ENCODE results near the gene DHX34.

DHX34 gene

DNA sequence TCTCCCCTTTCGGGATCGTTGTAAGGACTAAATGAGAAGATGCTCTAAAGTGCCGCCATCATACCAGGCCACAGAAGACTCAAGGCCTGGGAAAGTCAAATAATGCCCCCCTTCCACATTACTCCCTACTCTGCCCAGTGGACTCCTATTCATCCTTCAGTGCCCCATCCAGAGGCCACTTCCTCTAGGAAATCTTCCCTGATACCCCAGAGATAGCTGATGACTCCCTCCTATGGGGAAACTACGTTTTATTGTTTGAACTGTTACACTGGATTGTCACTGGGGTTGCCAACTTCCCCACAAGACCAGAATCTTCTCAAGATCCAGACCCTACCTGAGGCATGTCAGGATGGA is 56.1 kb downstream of the DHX34 start:
- Histone ChIP-seq H3K79me1 (ENCODE audit: low read length) (no peaks in the 10 kb centered on the region), H4K5ac (ENCODE audit: low read length) (no peak overlapping the region)

DNA sequence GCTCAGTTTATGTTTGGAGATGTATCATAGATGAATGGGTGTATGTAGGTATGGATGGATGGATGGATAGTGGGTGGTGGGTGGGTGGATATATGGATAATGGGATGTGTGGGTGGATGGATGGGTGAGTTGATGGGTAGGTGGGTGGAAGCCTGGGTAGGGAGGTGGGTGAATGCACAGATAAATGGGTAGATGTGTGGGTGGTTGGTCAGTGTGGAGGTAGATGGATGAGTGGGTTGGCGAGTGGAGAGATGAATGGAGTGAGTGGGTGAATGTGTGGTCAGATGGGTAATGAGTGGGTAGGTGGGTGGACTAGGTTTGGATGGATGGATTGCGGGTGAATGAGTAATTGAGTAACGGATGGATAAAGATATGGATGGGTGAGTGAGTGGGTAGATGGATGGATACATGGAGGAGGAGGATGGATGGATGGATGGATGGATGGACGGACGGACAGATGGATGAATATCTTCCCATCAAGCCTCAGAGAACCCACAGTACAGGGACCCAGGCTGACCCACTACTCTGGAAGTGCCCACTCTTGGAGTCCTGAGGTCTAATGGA is 56.8 kb downstream of the DHX34 start:
- Histone ChIP-seq H3K4me1 (ENCODE audit: control insufficient read depth, low read depth, low read length) (no peaks in the 10 kb centered on the region), H3K27ac (ENCODE audit: low read depth, low read length) (no peak overlapping the region), H3K23ac (ENCODE audit: low read length) (no peak overlapping the region), H3K79me2 (ENCODE audit: control insufficient read depth, insufficient read depth, low read length) (no peaks in the 10 kb centered on the region), H3K4me3 (ENCODE audit: low read length) (no peak overlapping the region), H3K56ac (ENCODE audit: low read length) (no peak overlapping the region), H2BK5ac (ENCODE audit: low read length) (no peak overlapping the region), H3K79me1 (ENCODE audit: low read length) (no peaks in the 10 kb centered on the region), H3K4ac (ENCODE audit: low read depth, low read length) (no peak overlapping the region), H3K4me2 (ENCODE audit: low read length) (no peak overlapping the region), H2BK120ac (ENCODE audit: low read depth, low read length) (no peak overlapping the region), H3K9ac (ENCODE audit: low read length) (no peak overlapping the region), H2AK5ac (ENCODE audit: low read length) (no peak overlapping the region), H3K36me3 (ENCODE audit: control insufficient read depth, insufficient read depth, low read length) (peaks cover 4% of the 10 kb centered on the region), H3K27me3 (ENCODE audit: insufficient read depth, low read length, poor library complexity) (no peaks in the 10 kb centered on the region), H3K18ac (ENCODE audit: low read length) (no peak overlapping the region), H2BK15ac (replicated peaks; ENCODE audit: low read depth) (no peak overlapping the region), H4K8ac (ENCODE audit: low read depth, low read length) (no peak overlapping the region), H4K5ac (ENCODE audit: low read length) (no peak overlapping the region)
- DNase-seq: no peak
- 100% methylated on average over 3 of the region's 5 CpGs for WGBS (ENCODE audit: extremely low coverage, insufficient coverage, low lambda C conversion rate)

More for the DNA sequence above, 56.1 kb downstream of the DHX34 start:
- Histone ChIP-seq H2BK120ac (ENCODE audit: low read depth, low read length) (no peak overlapping the region), H2AK5ac (ENCODE audit: low read length) (no peak overlapping the region), H3K27me3 (ENCODE audit: insufficient read depth, low read length, poor library complexity) (no peaks in the 10 kb centered on the region), H3K4me1 (ENCODE audit: control insufficient read depth, low read depth, low read length) (no peaks in the 10 kb centered on the region), H2BK5ac (ENCODE audit: low read length) (no peak overlapping the region), H2BK15ac (replicated peaks; ENCODE audit: low read depth) (no peak overlapping the region), H3K4me3 (ENCODE audit: low read length) (no peak overlapping the region), H3K9ac (ENCODE audit: low read length) (no peak overlapping the region), H3K56ac (ENCODE audit: low read length) (no peak overlapping the region), H3K4me2 (ENCODE audit: low read length) (no peak overlapping the region), H4K8ac (ENCODE audit: low read depth, low read length) (no peak overlapping the region), H3K4ac (ENCODE audit: low read depth, low read length) (no peak overlapping the region), H3K27ac (ENCODE audit: low read depth, low read length) (no peak overlapping the region), H3K36me3 (ENCODE audit: control insufficient read depth, insufficient read depth, low read length) (peaks cover 4% of the 10 kb centered on the region), H3K18ac (ENCODE audit: low read length) (no peak overlapping the region), H3K23ac (ENCODE audit: low read length) (no peak overlapping the region), H3K79me2 (ENCODE audit: control insufficient read depth, insufficient read depth, low read length) (no peaks in the 10 kb centered on the region)
- no CpG with 5 or more reads among the region's 4 CpGs for WGBS (ENCODE audit: extremely low coverage, insufficient coverage, low lambda C conversion rate)
- DNase-seq: no peak

DNA sequence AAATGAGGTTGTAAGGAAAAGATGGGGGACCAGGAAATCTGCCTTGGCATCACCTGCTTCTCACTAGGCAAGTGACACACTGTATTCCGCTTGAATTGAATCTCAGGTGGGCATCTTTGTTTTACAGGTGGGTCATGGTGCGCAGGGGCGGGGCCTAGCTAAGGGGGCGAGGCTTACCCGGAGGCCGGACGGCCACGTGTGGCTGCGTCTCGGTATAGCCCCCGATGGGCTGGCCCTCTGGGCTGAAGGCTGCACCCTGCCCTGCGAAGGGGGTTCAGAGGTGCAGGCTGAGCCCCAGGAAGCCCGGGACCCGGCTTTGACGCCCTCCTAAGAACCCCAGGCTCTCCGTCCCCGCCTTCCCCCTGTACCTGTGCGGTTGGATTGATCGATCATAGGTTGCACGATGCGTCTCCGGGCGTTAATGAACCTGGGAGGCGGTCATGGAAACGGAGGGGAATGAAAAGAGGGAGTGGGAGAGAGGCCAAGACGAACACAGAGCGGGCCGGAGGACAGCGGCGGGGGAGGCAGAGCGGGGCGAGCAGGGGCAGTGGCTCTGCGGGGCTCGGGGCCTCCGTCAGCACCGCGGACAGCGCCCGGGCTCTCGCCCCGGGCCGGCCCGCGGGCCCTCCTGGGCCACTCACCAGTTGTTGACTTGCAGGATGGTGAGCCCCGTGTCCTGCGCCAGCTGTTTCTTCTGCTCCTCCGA is 57.7 kb downstream of the DHX34 start:
- H3K56ac ChIP-seq (ENCODE audit: low read length): peak overlapping the region; percentile 47
- no CpG with 5 or more reads among the region's 47 CpGs for WGBS (ENCODE audit: extremely low coverage, insufficient coverage, low lambda C conversion rate)
- no peak overlapping the region for H3K4ac ChIP-seq (ENCODE audit: low read depth, low read length)
- H2AK5ac ChIP-seq (ENCODE audit: low read length): no peak overlapping the region
- H3K9ac ChIP-seq (ENCODE audit: low read length): peak overlapping the region; percentile 17
- no peak overlapping the region for H3K23ac ChIP-seq (ENCODE audit: low read length)
- no peaks in the 10 kb centered on the region for H3K27me3 ChIP-seq (ENCODE audit: insufficient read depth, low read length, poor library complexity)
- H3K4me1 ChIP-seq (ENCODE audit: control insufficient read depth, low read depth, low read length): no peaks in the 10 kb centered on the region
- no peaks in the 10 kb centered on the region for H3K79me2 ChIP-seq (ENCODE audit: control insufficient read depth, insufficient read depth, low read length)
- no peak overlapping the region for H2BK120ac ChIP-seq (ENCODE audit: low read depth, low read length)
- H2BK5ac ChIP-seq (ENCODE audit: low read length): no peak overlapping the region
- H3K4me3 ChIP-seq (ENCODE audit: low read length): no peak overlapping the region
- H3K27ac ChIP-seq (ENCODE audit: low read depth, low read length): no peak overlapping the region
- no peak overlapping the region for H4K5ac ChIP-seq (ENCODE audit: low read length)
- peak overlapping the region; percentile 16 for H3K4me2 ChIP-seq (ENCODE audit: low read length)
- H3K36me3 ChIP-seq (ENCODE audit: control insufficient read depth, insufficient read depth, low read length): peaks cover 4% of the 10 kb centered on the region
- H3K18ac ChIP-seq (ENCODE audit: low read length): no peak overlapping the region
- H3K79me1 ChIP-seq (ENCODE audit: low read length): no peaks in the 10 kb centered on the region
- H2BK15ac ChIP-seq (replicated peaks; ENCODE audit: low read depth): no peak overlapping the region
- no peak overlapping the region for H4K8ac ChIP-seq (ENCODE audit: low read depth, low read length)
- peak; percentile 75 for DNase-seq

DNA sequence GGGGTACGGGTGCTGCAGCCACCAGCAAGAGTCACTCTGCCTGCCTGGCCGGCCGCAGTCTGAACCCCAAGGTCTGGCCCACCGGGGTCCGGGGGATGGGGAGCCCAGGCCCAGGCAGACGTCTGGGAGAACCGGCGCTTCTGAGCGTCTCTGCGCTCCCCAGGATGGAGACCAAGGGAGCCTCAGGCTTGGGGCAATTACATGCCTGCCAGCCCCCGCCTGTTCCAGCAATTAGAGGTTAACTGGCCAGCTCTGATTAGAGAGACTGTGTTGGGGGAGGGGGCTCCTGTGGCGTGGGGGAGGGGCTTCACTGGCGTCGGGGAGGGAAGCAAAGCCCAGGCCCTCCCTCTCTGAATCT is 58.3 kb downstream of the DHX34 start:
- no peak overlapping the region for H4K5ac ChIP-seq (ENCODE audit: low read length)
- H2BK120ac ChIP-seq (ENCODE audit: low read depth, low read length): no peak overlapping the region
- H3K4me2 ChIP-seq (ENCODE audit: low read length): peak overlapping the region; percentile 16
- no peaks in the 10 kb centered on the region for H3K27me3 ChIP-seq (ENCODE audit: insufficient read depth, low read length, poor library complexity)
- H3K18ac ChIP-seq (ENCODE audit: low read length): no peak overlapping the region
- H4K8ac ChIP-seq (ENCODE audit: low read depth, low read length): no peak overlapping the region
- no peak overlapping the region for H3K27ac ChIP-seq (ENCODE audit: low read depth, low read length)
- H3K4ac ChIP-seq (ENCODE audit: low read depth, low read length): no peak overlapping the region
- no peak overlapping the region for H2AK5ac ChIP-seq (ENCODE audit: low read length)
- DNase-seq: peak; percentile 70
- no peaks in the 10 kb centered on the region for H3K79me1 ChIP-seq (ENCODE audit: low read length)
- no CpG with 5 or more reads among the region's 14 CpGs for WGBS (ENCODE audit: extremely low coverage, insufficient coverage, low lambda C conversion rate)
- no peak overlapping the region for H3K4me3 ChIP-seq (ENCODE audit: low read length)
- H3K56ac ChIP-seq (ENCODE audit: low read length): no peak overlapping the region
- H2BK5ac ChIP-seq (ENCODE audit: low read length): no peak overlapping the region
- H3K23ac ChIP-seq (ENCODE audit: low read length): no peak overlapping the region
- H3K36me3 ChIP-seq (ENCODE audit: control insufficient read depth, insufficient read depth, low read length): peaks cover 2% of the 10 kb centered on the region
- H3K9ac ChIP-seq (ENCODE audit: low read length): no peak overlapping the region
- H3K79me2 ChIP-seq (ENCODE audit: control insufficient read depth, insufficient read depth, low read length): no peaks in the 10 kb centered on the region
- H2BK15ac ChIP-seq (replicated peaks; ENCODE audit: low read depth): no peak overlapping the region
- H3K4me1 ChIP-seq (ENCODE audit: control insufficient read depth, low read depth, low read length): no peaks in the 10 kb centered on the region

DNA sequence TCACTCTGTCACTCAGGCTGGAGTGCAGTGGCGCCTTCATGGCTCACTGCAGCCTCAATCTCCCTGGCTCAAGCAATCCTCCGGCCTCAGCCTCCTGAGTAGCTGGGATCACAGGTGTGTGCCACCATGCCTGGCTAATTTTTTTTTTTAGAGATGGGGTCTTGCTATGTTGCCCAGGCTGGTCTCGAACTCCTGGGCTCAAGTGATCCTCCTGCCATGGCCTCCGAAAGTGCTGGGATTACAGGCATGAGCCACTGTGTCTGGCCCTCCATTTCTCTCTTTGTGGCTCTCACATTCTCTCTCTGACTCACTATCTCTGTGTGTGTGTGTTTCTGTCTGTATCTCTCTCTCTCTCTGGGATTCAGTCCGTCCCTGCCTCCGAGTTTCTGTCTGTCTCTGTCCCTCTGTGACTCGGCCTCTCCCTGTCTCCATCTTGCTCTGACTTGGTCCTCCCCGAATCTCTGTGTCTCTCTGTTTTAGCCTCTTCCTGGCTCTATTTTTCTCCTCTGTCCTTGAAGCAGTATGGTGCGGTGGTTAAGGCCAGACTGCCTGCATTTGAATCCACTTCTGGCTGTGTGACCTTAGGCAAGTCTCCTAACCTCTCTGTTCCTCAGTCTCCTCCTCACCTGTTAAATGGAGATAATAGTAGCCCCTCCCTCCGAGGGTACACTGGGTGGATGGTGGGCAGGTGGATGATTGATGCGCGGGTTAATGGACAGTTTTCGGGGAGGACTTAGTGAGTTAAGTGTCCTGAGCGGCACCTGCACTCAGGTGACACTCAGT is 59.2 kb downstream of the DHX34 start:
- no peak overlapping the region for H4K8ac ChIP-seq (ENCODE audit: low read depth, low read length)
- H2AK5ac ChIP-seq (ENCODE audit: low read length): no peak overlapping the region

More for the DNA sequence above, 59.2 kb downstream of the DHX34 start:
- Histone ChIP-seq H3K4me2 (ENCODE audit: low read length) (no peak overlapping the region), H3K79me1 (ENCODE audit: low read length) (no peaks in the 10 kb centered on the region), H3K56ac (ENCODE audit: low read length) (no peak overlapping the region), H3K9ac (ENCODE audit: low read length) (no peak overlapping the region), H2BK5ac (ENCODE audit: low read length) (no peak overlapping the region), H2BK120ac (ENCODE audit: low read depth, low read length) (no peak overlapping the region), H3K23ac (ENCODE audit: low read length) (no peak overlapping the region), H4K5ac (ENCODE audit: low read length) (no peak overlapping the region), H2BK15ac (replicated peaks; ENCODE audit: low read depth) (no peak overlapping the region), H3K79me2 (ENCODE audit: control insufficient read depth, insufficient read depth, low read length) (no peaks in the 10 kb centered on the region), H3K4me3 (ENCODE audit: low read length) (no peak overlapping the region), H3K18ac (ENCODE audit: low read length) (no peak overlapping the region), H3K27ac (ENCODE audit: low read depth, low read length) (no peak overlapping the region), H3K4ac (ENCODE audit: low read depth, low read length) (no peak overlapping the region), H3K36me3 (ENCODE audit: control insufficient read depth, insufficient read depth, low read length) (peaks cover 2% of the 10 kb centered on the region), H3K4me1 (ENCODE audit: control insufficient read depth, low read depth, low read length) (no peaks in the 10 kb centered on the region), H3K27me3 (ENCODE audit: insufficient read depth, low read length, poor library complexity) (no peaks in the 10 kb centered on the region)
- DNase-seq: no peak
- no CpG with 5 or more reads among the region's 14 CpGs for WGBS (ENCODE audit: extremely low coverage, insufficient coverage, low lambda C conversion rate)
